SK-N-SH treated with all-trans-retinoic acid at 6 μM for 48 hours (cell line): ENCODE measurements around the gene FGFR3.

Source experiments
- ARNTL ChIP-seq: fragments of 450-650 bp; formaldehyde crosslinking; IDR thresholded peaks from 2 replicates; pipeline ENCODE4 v1.5.0; 2020; ENCODE audit warnings: low read depth, mild to moderate bottlenecking, moderate library complexity, borderline replicate concordance
- ISL1 ChIP-seq: fragments of 250-450 bp; sonication (Bioruptor Pico); IDR thresholded peaks from 2 replicates; pipeline ENCODE4 v2.1.2; 2022; ENCODE audit warnings: mild to moderate bottlenecking, moderate library complexity
- POU6F1 ChIP-seq: fragments of 250-450 bp; sonication (Bioruptor Pico); IDR thresholded peaks from 2 replicates; pipeline ENCODE4 v1.8.0; 2021; ENCODE audit warnings: low read depth, mild to moderate bottlenecking, moderate library complexity, borderline replicate concordance
- PPARA ChIP-seq: fragments of 250-450 bp; sonication (Bioruptor Pico); IDR thresholded peaks from 2 replicates; pipeline ENCODE4 v1.5.0; 2020; ENCODE audit warnings: mild to moderate bottlenecking, borderline replicate concordance
- RARB ChIP-seq: fragments of 250-450 bp; sonication (Bioruptor Pico); IDR thresholded peaks from 2 replicates; pipeline ENCODE4 v1.8.0; 2021; ENCODE audit warnings: mild to moderate bottlenecking, moderate library complexity
- SNAI2 ChIP-seq: fragments of 250-450 bp; sonication (Bioruptor Pico); IDR thresholded peaks from 2 replicates; pipeline ENCODE4 v1.5.0; 2020; ENCODE audit warnings: mild to moderate bottlenecking, moderate library complexity
- TCF4 ChIP-seq: fragments of 250-450 bp; sonication (Bioruptor Pico); IDR thresholded peaks from 2 replicates; pipeline ENCODE4 v1.8.0; 2021; ENCODE audit warnings: mild to moderate bottlenecking, moderate library complexity, borderline replicate concordance
- TOX ChIP-seq: fragments of 250-450 bp; sonication (Bioruptor Pico); IDR thresholded peaks from 2 replicates; pipeline ENCODE4 v1.8.0; 2021; ENCODE audit warnings: mild to moderate bottlenecking, moderate library complexity, borderline replicate concordance
- ZC3H10 ChIP-seq: fragments of 250-450 bp; sonication (Bioruptor Pico); IDR thresholded peaks from 2 replicates; pipeline ENCODE4 v1.5.1; 2021; ENCODE audit warnings: mild to moderate bottlenecking, moderate library complexity
- ZFP30 ChIP-seq: fragments of 450-650 bp; formaldehyde crosslinking; IDR thresholded peaks from 2 replicates; pipeline ENCODE4 v1.5.0; 2022; ENCODE audit warnings: mild to moderate bottlenecking, moderate library complexity
- ZNF565 ChIP-seq: fragments of 450-650 bp; formaldehyde crosslinking; conservative IDR thresholded peaks from 2 replicates; pipeline ENCODE4 v1.5.0; 2020; ENCODE audit warnings: low read depth, mild to moderate bottlenecking, moderate library complexity
- TF ChIP-seq, protein P1 (sequence below): fragments of 250-450 bp; sonication (Bioruptor Pico); IDR thresholded peaks from 2 replicates; pipeline ENCODE4 v1.8.0; 2020; ENCODE audit warnings: mild to moderate bottlenecking, moderate library complexity, borderline replicate concordance
- TF ChIP-seq, protein P2 (sequence below): fragments of 250-450 bp; sonication (Bioruptor Pico); IDR thresholded peaks from 2 replicates; pipeline ENCODE4 v1.5.1; 2020; ENCODE audit warnings: low read depth, mild to moderate bottlenecking, moderate library complexity

DNA sequence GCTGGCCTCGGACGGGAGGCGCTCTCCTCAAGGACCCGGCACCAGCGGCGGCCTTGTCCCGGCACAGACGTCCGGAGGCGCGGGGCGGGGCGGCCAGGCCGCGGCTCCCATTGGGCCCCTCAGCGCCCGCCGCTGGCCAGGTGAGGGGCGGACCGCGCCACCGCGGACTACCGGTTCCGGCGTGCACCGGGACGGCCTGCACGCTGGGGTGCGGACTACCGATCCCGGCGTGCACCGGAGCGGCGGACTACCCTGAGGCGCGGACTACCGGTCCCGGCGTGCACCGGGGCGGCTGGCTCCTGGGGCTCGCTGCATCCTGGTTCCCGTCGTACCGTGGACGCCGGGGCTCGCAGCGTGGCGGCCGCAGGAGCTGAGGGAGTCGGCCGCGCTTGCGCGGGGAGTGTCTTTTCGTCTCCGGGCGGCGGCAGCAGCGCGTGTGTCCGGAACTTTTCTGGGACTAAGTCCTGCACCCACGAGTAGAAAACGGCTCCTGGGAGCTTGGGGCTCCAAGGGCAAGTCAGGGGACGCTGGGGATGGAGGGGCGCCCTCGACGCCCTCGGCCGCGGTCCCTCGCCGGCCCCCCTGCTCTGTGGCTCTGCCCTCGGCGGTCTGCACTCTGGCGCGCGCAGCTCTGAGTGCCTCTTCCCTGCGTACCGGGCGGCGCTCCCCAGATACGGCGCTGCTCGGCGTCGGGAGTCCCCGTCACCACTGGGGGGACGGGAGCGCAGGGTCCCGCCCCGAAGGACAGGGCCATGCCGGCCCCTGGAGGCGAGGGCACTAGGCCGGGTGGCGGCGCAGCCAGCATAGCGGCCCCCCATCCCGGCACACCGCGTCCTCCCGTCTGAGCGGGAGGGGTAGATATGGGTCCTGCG, 63.2 kb downstream of the FGFR3 start, which contains the start of gene LETM1:
- TF ChIP-seq ARNTL (CRISPR knock-in tag) (no peak), SNAI2 (no peak), TCF4 (CRISPR knock-in tag) (no peak), ISL1 (no peak), RARB (CRISPR knock-in tag) (no peak), TOX (CRISPR knock-in tag) (no peak), ZFP30 (no peak), POU6F1 (no peak), ZC3H10 (no peak), ZNF565 (CRISPR knock-in tag) (no peak), PPARA (CRISPR knock-in tag) (no peak)
- TF ChIP-seq, protein P1, sequence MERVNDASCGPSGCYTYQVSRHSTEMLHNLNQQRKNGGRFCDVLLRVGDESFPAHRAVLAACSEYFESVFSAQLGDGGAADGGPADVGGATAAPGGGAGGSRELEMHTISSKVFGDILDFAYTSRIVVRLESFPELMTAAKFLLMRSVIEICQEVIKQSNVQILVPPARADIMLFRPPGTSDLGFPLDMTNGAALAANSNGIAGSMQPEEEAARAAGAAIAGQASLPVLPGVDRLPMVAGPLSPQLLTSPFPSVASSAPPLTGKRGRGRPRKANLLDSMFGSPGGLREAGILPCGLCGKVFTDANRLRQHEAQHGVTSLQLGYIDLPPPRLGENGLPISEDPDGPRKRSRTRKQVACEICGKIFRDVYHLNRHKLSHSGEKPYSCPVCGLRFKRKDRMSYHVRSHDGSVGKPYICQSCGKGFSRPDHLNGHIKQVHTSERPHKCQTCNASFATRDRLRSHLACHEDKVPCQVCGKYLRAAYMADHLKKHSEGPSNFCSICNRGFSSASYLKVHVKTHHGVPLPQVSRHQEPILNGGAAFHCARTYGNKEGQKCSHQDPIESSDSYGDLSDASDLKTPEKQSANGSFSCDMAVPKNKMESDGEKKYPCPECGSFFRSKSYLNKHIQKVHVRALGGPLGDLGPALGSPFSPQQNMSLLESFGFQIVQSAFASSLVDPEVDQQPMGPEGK (CRISPR knock-in tag): no peak; the same call in 1 of the 2 replicates
- TF ChIP-seq, protein P2, sequence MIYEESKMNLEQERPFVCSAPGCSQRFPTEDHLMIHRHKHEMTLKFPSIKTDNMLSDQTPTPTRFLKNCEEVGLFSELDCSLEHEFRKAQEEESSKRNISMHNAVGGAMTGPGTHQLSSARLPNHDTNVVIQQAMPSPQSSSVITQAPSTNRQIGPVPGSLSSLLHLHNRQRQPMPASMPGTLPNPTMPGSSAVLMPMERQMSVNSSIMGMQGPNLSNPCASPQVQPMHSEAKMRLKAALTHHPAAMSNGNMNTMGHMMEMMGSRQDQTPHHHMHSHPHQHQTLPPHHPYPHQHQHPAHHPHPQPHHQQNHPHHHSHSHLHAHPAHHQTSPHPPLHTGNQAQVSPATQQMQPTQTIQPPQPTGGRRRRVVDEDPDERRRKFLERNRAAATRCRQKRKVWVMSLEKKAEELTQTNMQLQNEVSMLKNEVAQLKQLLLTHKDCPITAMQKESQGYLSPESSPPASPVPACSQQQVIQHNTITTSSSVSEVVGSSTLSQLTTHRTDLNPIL: no peak
